Endothelial cell of umbilical vein (primary cell): ENCODE results near the gene PPP2R2C. TPM values are rescaled to one million over a fixed set of nuclear protein-coding genes. Genes with fewer than 3 reads are reported as not detected.

Source experiments
- BruUV-seq: library from RNA; stranded (reverse); fragments of 400-500 nt; replicated peaks from 2 replicates; lab custom pipeline; 2021; lab: Mats Ljungman, UMichigan
- CTCF ChIA-PET: fragments of 300-600, 350-600 bp; sonication (Branson Sonifier 250); formaldehyde crosslinking; loops from one replicate; lab custom pipeline; 2021; ENCODE audit warnings: antibody characterized with exemption, inconsistent platforms; lab: Charles Lee
- POLR2A ChIA-PET: fragments of 300-600, 350-600 bp; sonication (Branson Sonifier 250); formaldehyde crosslinking; loops from one replicate; lab custom pipeline; 2021; ENCODE audit warnings: antibody characterized with exemption, inconsistent platforms; lab: Charles Lee
- DNase-seq: peaks from one replicate; pipeline ENCODE4 v3.0.0-alpha.2; 2011; ENCODE audit warnings: low read depth, low spot score
- FAIRE-seq: peaks from 2 replicates; lab custom pipeline; 2011; peaks lifted over from hg19 to GRCh38; lab: Jason Lieb, UNC
- H2AFZ ChIP-seq: 2 replicates; pipeline ENCODE4 v1.6.0; 2012; ENCODE audit warnings: low read depth, low read length, control low read depth, inconsistent platforms
- H3K27ac ChIP-seq: 2 replicates; pipeline ENCODE4 v1.5.1; 2011; ENCODE audit warnings: low read depth, mild to moderate bottlenecking, control low read depth, low read length, moderate library complexity; ENCODE audit not compliant: insufficient read depth
- H3K27me3 ChIP-seq, 2 experiments: 2 replicates each; pipeline versions ENCODE4 v1.6.0 to v1.6.1; 2011; ENCODE audit warnings: low read length in 2 of 2, mixed read lengths in 1 of 2; ENCODE audit not compliant: control insufficient read depth in 2 of 2, insufficient read depth in 2 of 2
- H3K36me3 ChIP-seq, 2 experiments: 2 replicates in 1 of 2; 3 replicates in 1 of 2; pipeline ENCODE4 v1.5.1; 2011; ENCODE audit warnings: low read length in 2 of 2, mild to moderate bottlenecking in 1 of 2, moderate library complexity in 1 of 2; ENCODE audit not compliant: control insufficient read depth in 2 of 2, insufficient read depth in 2 of 2; ENCODE audit errors: extremely low read depth in 1 of 2
- H3K4me1 ChIP-seq: 3 replicates; pipeline ENCODE4 v1.5.1; 2011; ENCODE audit warnings: mild to moderate bottlenecking, low read length; ENCODE audit not compliant: control insufficient read depth, insufficient read depth; ENCODE audit errors: extremely low read depth
- H3K4me2 ChIP-seq: 2 replicates; pipeline ENCODE4 v1.6.1; 2011; ENCODE audit warnings: low read length, control low read depth, mixed read lengths; ENCODE audit not compliant: insufficient read depth
- H3K4me3 ChIP-seq, 3 experiments: fragments of 200-600 bp in 1 of 3; sonication (generic), shearing (Covaris generic) in 1 of 3; replicated peaks in 1 of 3; 2 replicates each; pipeline ENCODE4 v1.5.1; 2011 to 2016; ENCODE audit warnings: control low read depth in 3 of 3, low read length in 3 of 3, mild to moderate bottlenecking in 2 of 3, inconsistent platforms in 1 of 3, low read depth in 1 of 3, moderate library complexity in 1 of 3; ENCODE audit not compliant: insufficient read depth in 1 of 3
- H3K79me2 ChIP-seq: 2 replicates; pipeline ENCODE4 v1.6.0; 2012; ENCODE audit warnings: low read length, inconsistent platforms; ENCODE audit not compliant: control insufficient read depth, insufficient read depth
- H3K9ac ChIP-seq: replicated peaks from 2 replicates; pipeline ENCODE3; 2011; ENCODE audit warnings: low read length, control low read depth; ENCODE audit not compliant: insufficient read depth; ENCODE audit errors: extremely low read depth
- H3K9me1 ChIP-seq: replicated peaks from 3 replicates; pipeline ENCODE4 v1.6.0; 2011; ENCODE audit warnings: mild to moderate bottlenecking, low read length; ENCODE audit not compliant: control insufficient read depth, insufficient read depth; ENCODE audit errors: extremely low read depth
- H3K9me3 ChIP-seq: replicated peaks from 2 replicates; pipeline ENCODE4 v1.5.1; 2012; ENCODE audit warnings: low read length, inconsistent platforms; ENCODE audit not compliant: control insufficient read depth, insufficient read depth
- H4K20me1 ChIP-seq: replicated peaks from 2 replicates; pipeline ENCODE3; 2011; ENCODE audit warnings: mild to moderate bottlenecking, low read length; ENCODE audit not compliant: control insufficient read depth, insufficient read depth; ENCODE audit errors: extremely low read depth
- EZH2 ChIP-seq: IDR thresholded peaks from 2 replicates; pipeline ENCODE4 v1.6.1; 2012; ENCODE audit warnings: borderline replicate concordance, low read depth, mild to moderate bottlenecking, moderate library complexity, low read length, inconsistent platforms; ENCODE audit not compliant: severe bottlenecking
- FOS ChIP-seq: IDR thresholded peaks from 2 replicates; pipeline ENCODE4 v1.6.1; 2011; ENCODE audit warnings: mild to moderate bottlenecking, low read length, moderate library complexity, borderline replicate concordance; ENCODE audit not compliant: insufficient read depth
- GATA2 ChIP-seq: IDR thresholded peaks from 2 replicates; pipeline ENCODE4 v1.7.0; 2011; ENCODE audit warnings: low read depth, mild to moderate bottlenecking, moderate library complexity, mixed read lengths, low read length; ENCODE audit not compliant: insufficient read length, insufficient read depth
- JUN ChIP-seq: IDR thresholded peaks from 2 replicates; pipeline ENCODE4 v1.6.1; 2011; ENCODE audit warnings: borderline replicate concordance, low read depth; ENCODE audit not compliant: insufficient read length, insufficient read depth
- MYC ChIP-seq: IDR thresholded peaks from one replicate; pipeline ENCODE4 v1.6.1; 2011; ENCODE audit warnings: mild to moderate bottlenecking, low read depth, low read length
- POLR2A ChIP-seq: IDR thresholded peaks from 2 replicates; pipeline ENCODE4 v1.6.1; 2012; ENCODE audit warnings: low read depth, mild to moderate bottlenecking, control low read depth, low read length
- POLR2AphosphoS5 ChIP-seq: IDR thresholded peaks from 2 replicates; pipeline ENCODE4 v1.6.1; 2012; ENCODE audit warnings: low read depth, mild to moderate bottlenecking, control low read depth, low read length, moderate library complexity; ENCODE audit not compliant: insufficient read depth
- dilution Hi-C: fragments of 300-500 bp; cut with MboI; formaldehyde crosslinking; loops from one replicate; pipeline ENCODE4 v1.15.0; 2019; ENCODE audit warnings: low sequenced_read_pairs; ENCODE audit not compliant: extremely low pct_ligation_motif_present
- intact Hi-C: fragments of 100-400 bp; cut with micrococcal nuclease; formaldehyde crosslinking; loops from one replicate; pipeline ENCODE4 v1.10.0; 2022
- polyA plus RNA-seq, 4 experiments: library from polyadenylated mRNA; depleted of rRNA in 3 of 4; stranded (reverse) in 3 of 4; unstranded in 1 of 4; fragments of >200 nt; gene quantifications; 2 replicates each; pipeline versions ENCODE4 v1.2.1 to v1.2.3, GENCODE V29; 2011 to 2012; ENCODE audit warnings: missing spikeins in 1 of 4
- total RNA-seq: library from RNA; stranded (reverse); gene quantifications from 2 replicates; pipeline ENCODE4 v1.2.3, GENCODE V29; 2021
- TF ChIP-seq, protein P1 (sequence below): IDR thresholded peaks from 2 replicates; pipeline ENCODE4 v1.6.1; 2011; ENCODE audit not compliant: insufficient read depth, insufficient read length
- TF ChIP-seq, protein P2 (sequence below), 2 donors: IDR thresholded peaks; 1 replicate in 1 of 2; 2 replicates in 1 of 2; pipeline ENCODE4 v1.5.1; 2011; ENCODE audit warnings: low read length in 2 of 2, mild to moderate bottlenecking in 2 of 2, moderate library complexity in 2 of 2, control low read depth in 1 of 2, inconsistent platforms in 1 of 2, low read depth in 1 of 2; ENCODE audit not compliant: insufficient read depth in 1 of 2; ENCODE audit errors: extremely low read depth in 1 of 2

PPP2R2C gene
- total and polyA plus RNA-seq, 2 donors (not counting 3 experiments of a cell fraction or from before 2014, with no cell fraction given) = 0.03 to 0.09 TPM

DNA sequence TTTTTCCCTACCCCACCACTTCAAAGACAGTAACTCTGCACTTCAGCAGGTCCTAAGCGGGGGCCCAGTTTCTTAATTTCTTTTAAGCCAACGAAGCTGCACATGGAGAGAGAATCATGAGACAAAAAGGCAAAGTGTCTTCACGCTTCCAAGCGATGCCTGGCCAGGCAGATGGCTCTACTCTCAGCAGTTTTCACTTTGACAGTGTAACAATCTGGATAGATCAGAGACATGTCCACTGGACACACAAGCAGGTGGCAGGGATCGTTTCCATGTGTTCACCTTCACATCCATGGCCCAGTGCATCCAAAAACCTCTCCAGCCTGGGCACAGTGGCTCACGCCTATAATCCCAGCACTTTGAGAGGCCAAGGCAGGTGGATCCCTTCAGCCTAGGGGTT lies 27.8 kb downstream of the PPP2R2C start:
- Histone ChIP-seq H3K4me2 (no peak overlapping the region), H3K27me3 (no peaks in the 10 kb centered on the region), H2AFZ (no peak overlapping the region), H3K9me3 (no peaks in the 10 kb centered on the region), H3K4me1 (no peaks in the 10 kb centered on the region), H3K9me1 (no peaks in the 10 kb centered on the region), H3K79me2 (no peaks in the 10 kb centered on the region), H4K20me1 (no peaks in the 10 kb centered on the region), H3K27ac (no peak overlapping the region), H3K36me3 (no peaks in the 10 kb centered on the region), H3K4me3 (no peak overlapping the region), H3K9ac (no peak overlapping the region)
- DNase-seq (no peak), FAIRE-seq (no peak)
- BruUV-seq = no TSS peak
- ChIA-PET CTCF (no interaction called here), POLR2A (no interaction called here)
- TF ChIP-seq FOS (no peak), POLR2AphosphoS5 (no peak), MYC (no peak)
- intact Hi-C loops = no loop called here
- dilution Hi-C loops = no loop called here

GRCh38 chr4:6443035-6444023 lies 29.1 kb downstream of the PPP2R2C start:
- FAIRE-seq (no peak), DNase-seq (no peak)
- Histone ChIP-seq H4K20me1 (no peaks in the 10 kb centered on the region), H2AFZ (no peak overlapping the region), H3K4me1 (no peaks in the 10 kb centered on the region), H3K36me3 (no peaks in the 10 kb centered on the region), H3K27me3 (no peaks in the 10 kb centered on the region), H3K9ac (no peak overlapping the region), H3K27ac (no peak overlapping the region), H3K79me2 (no peaks in the 10 kb centered on the region), H3K4me3 (no peak overlapping the region), H3K9me1 (no peaks in the 10 kb centered on the region), H3K4me2 (no peak overlapping the region), H3K9me3 (no peaks in the 10 kb centered on the region)
- POLR2A ChIA-PET = no interaction called here
- intact Hi-C loops = no loop called here
- dilution Hi-C loops = no loop called here
- no TSS peak for BruUV-seq
- CTCF ChIA-PET = no interaction called here
- TF ChIP-seq MYC (no peak), POLR2A (no peak), FOS (no peak), JUN (no peak), GATA2 (no peak), EZH2 (no peak), POLR2AphosphoS5 (no peak)
- TF ChIP-seq, protein P1, sequence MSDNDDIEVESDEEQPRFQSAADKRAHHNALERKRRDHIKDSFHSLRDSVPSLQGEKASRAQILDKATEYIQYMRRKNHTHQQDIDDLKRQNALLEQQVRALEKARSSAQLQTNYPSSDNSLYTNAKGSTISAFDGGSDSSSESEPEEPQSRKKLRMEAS = no peak
- TF ChIP-seq, protein P2, sequence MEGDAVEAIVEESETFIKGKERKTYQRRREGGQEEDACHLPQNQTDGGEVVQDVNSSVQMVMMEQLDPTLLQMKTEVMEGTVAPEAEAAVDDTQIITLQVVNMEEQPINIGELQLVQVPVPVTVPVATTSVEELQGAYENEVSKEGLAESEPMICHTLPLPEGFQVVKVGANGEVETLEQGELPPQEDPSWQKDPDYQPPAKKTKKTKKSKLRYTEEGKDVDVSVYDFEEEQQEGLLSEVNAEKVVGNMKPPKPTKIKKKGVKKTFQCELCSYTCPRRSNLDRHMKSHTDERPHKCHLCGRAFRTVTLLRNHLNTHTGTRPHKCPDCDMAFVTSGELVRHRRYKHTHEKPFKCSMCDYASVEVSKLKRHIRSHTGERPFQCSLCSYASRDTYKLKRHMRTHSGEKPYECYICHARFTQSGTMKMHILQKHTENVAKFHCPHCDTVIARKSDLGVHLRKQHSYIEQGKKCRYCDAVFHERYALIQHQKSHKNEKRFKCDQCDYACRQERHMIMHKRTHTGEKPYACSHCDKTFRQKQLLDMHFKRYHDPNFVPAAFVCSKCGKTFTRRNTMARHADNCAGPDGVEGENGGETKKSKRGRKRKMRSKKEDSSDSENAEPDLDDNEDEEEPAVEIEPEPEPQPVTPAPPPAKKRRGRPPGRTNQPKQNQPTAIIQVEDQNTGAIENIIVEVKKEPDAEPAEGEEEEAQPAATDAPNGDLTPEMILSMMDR (IDR thresholded peaks at IDR 0.05; ENCODE audit: extremely low read depth in 1 of 2, insufficient read depth in 1 of 2, low read depth in 1 of 2, low read length in 2 of 2) = no peak
